Neural progenitor cell (in vitro differentiated cells): ENCODE results near the gene TMEM175.

ENCODE experiments used
- CTCF ChIP-seq: fragments of 200-600 bp; sonication (generic); IDR thresholded peaks from 2 replicates; pipeline ENCODE4 v1.5.1; 2017; ENCODE audit warnings: antibody characterized with exemption, mild to moderate bottlenecking
- EZH2 ChIP-seq: fragments of 200-600 bp; sonication (generic); IDR thresholded peaks from 2 replicates; pipeline ENCODE4 v1.6.1; 2017; ENCODE audit warnings: antibody characterized with exemption, mild to moderate bottlenecking, moderate library complexity
- EZH2phosphoT487 ChIP-seq: fragments of 200-600 bp; sonication (generic); IDR thresholded peaks from 2 replicates; pipeline ENCODE4 v1.6.1; 2017; ENCODE audit warnings: antibody characterized with exemption

- TF ChIP-seq CTCF, result no peak
- no peak for TF ChIP-seq EZH2
- no peak for TF ChIP-seq EZH2phosphoT487
Observed at GRCh38 chr4:909131-909571, 23.1 kb upstream of the TMEM175 start.
